Activated naive CD8-positive, alpha-beta T cell treated with anti-CD3 and anti-CD28 coated beads, Interleukin-2, amount 10 ng/mL, durations not matched to agents 7 days and 5 days (primary cell): ENCODE results near the gene CD101. TPM values are rescaled to one million over a fixed set of nuclear protein-coding genes. Genes with fewer than 3 reads are reported as not detected.

ENCODE experiments used
- ATAC-seq: fragments of 150-1000 bp; cut with Tn5 transposase; one replicate; pipeline ENCODE4 v1.10.0; 2021; ENCODE audit warnings: low read depth, moderate library complexity
- POLR2A ChIA-PET: fragments of 350-600 bp; sonication (Branson Sonifier 250); formaldehyde crosslinking; loops from one replicate; lab custom pipeline; 2021; ENCODE audit warnings: antibody characterized with exemption; lab: Charles Lee
- DNase-seq: peaks from one replicate; pipeline ENCODE4 v3.0.0; 2021
- H3K27ac Mint-ChIP-seq: one replicate; pipeline ENCODE4 v1.8.0; 2022; ENCODE audit warnings: mild to moderate bottlenecking, mixed read lengths
- H3K27me3 Mint-ChIP-seq: one replicate; pipeline ENCODE4 v1.8.0; 2022; ENCODE audit warnings: mild to moderate bottlenecking, moderate library complexity, mixed read lengths
- H3K36me3 Mint-ChIP-seq: one replicate; pipeline ENCODE4 v1.8.0; 2021; ENCODE audit warnings: mild to moderate bottlenecking, mixed read lengths
- H3K4me1 Mint-ChIP-seq: one replicate; pipeline ENCODE4 v1.8.0; 2021; ENCODE audit warnings: mixed read lengths
- H3K4me3 Mint-ChIP-seq: one replicate; pipeline ENCODE4 v1.8.0; 2022; ENCODE audit warnings: mild to moderate bottlenecking, moderate library complexity, mixed read lengths
- H3K9me3 Mint-ChIP-seq: one replicate; pipeline ENCODE4 v1.8.0; 2021; ENCODE audit warnings: mixed read lengths
- total RNA-seq, 2 experiments: library from RNA; stranded (reverse); gene quantifications; one replicate each; pipeline ENCODE4 v1.2.3, GENCODE V29; 2021

The CD101 gene
- total RNA-seq, 2 experiments from 2014 or later: 0.08 TPM; not detected in 1

DNA sequence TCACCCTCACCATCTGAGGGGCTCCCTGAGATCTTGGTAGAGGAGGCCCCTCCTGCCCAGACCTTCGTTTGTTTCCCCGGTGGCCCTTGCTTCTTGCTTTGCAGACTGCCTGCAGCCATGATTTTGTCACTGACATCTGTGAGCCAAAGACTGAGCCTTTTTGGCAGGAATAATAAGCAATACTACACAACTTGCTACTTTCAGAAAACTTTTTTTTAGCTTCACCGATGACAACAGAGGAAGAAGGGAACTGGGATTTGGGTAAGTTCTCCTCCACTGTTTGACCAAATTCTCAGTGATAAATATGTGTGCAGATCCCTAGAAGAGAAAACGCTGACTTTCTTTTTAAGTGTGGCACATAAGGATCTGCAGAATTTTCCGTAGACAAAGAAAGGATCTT, 11.7 kb upstream of the CD101 start:
- no peak for DNase-seq
- ATAC-seq: no peak
- Mint-ChIP-seq H3K4me1 (peaks cover 23% of the 10 kb centered on the region), H3K4me3 (no peak overlapping the region), H3K27ac (no peak overlapping the region), H3K36me3 (no peaks in the 10 kb centered on the region), H3K9me3 (peaks cover 1% of the 10 kb centered on the region), H3K27me3 (no peaks in the 10 kb centered on the region)
- POLR2A ChIA-PET: no interaction called here

- DNase-seq: no peak
- no peaks in the 10 kb centered on the region for H3K36me3 Mint-ChIP-seq
- H3K4me3 Mint-ChIP-seq: no peak overlapping the region
- H3K27me3 Mint-ChIP-seq: no peaks in the 10 kb centered on the region
- no peak for ATAC-seq
- H3K4me1 Mint-ChIP-seq: peaks cover 23% of the 10 kb centered on the region
- peaks cover 1% of the 10 kb centered on the region for H3K9me3 Mint-ChIP-seq
- POLR2A ChIA-PET: no interaction called here
- no peak overlapping the region for H3K27ac Mint-ChIP-seq
Observed at GRCh38 chr1:116990612-116991151, 10.9 kb upstream of the CD101 start.

DNA sequence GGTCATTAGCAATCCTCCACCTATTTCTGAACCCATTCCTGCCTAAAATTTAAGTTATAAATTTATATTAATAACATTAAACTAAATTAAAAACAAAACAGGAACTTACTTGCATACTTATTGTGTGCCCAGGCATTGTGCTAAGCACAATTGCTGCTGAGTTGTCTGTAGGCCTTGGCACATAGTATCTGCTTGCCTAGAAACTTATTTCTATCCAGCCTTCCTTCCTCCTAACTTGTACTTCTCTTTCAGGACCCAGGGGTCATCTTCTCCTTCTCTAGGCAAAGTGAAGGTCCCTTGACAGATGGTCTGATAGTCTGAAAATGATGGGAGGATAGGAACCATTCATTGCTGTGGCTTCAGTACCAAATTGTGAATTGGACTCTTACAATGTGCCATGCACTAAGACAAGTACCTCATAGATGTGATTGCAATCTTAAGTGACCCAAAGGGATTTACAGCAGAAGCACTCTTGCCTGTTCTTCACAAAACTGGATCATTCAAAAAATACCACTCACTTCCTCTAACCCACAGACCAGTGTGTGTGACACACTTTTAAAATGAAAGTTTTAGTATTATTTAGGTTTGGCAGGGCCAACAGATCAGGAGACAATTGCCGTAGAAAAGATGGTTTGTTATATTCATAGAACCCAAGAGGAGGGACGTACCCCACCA, 10.3 kb upstream of the CD101 start:
- POLR2A ChIA-PET: no interaction called here
- Mint-ChIP-seq H3K27me3 (no peaks in the 10 kb centered on the region), H3K4me1 (peaks cover 19% of the 10 kb centered on the region), H3K27ac (peak overlapping the region; percentile 15), H3K9me3 (peaks cover 1% of the 10 kb centered on the region), H3K36me3 (no peaks in the 10 kb centered on the region), H3K4me3 (peak overlapping the region; percentile 11)
- ATAC-seq (no peak), DNase-seq (no peak)

DNA sequence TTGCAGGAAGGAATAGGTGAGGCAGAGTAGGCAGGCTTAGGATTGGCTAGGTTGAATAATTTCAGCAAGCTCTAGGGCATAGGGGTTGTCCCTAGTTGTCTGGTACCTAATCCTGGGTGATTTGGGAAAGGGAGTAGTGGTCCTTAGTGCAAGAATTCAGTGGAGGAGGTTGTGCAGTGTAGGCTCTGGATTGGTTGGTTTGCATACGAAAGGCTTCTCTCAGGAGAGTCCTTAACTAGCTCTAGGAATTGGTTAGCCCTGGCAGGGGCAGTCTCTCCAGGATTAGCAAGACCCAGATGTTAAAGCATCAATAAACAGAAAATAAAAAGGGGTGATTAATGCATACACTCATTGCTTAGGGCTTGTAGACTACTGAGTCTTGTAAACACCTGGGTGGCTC, 9.6 kb upstream of the CD101 start:
- ATAC-seq: no peak
- H3K36me3 Mint-ChIP-seq: no peaks in the 10 kb centered on the region
- no peaks in the 10 kb centered on the region for H3K27me3 Mint-ChIP-seq
- peaks cover 12% of the 10 kb centered on the region for H3K4me1 Mint-ChIP-seq
- POLR2A ChIA-PET: no interaction called here
- peaks cover 1% of the 10 kb centered on the region for H3K9me3 Mint-ChIP-seq
- DNase-seq: no peak
- peak overlapping the region; percentile 15 for H3K27ac Mint-ChIP-seq
- H3K4me3 Mint-ChIP-seq: no peak overlapping the region

DNA sequence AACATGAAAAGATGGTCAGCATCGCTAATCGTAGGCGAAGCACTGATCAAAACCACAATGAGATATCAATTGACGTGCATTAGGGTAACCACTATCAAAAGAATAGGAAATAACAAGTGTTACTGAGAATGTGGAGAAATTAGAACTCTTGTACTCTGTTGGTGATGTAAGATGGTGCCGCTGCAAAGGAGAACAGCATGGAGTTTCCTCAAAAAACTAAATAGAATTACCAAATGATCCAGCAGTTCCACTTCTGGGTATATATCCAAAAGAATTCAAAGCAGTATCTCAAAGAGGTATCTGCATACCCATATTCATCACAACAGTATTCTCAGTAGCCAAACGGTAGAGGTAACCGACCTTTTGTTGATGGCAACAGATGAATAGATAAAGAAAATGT, 8.3 kb upstream of the CD101 start:
- Mint-ChIP-seq H3K9me3 (peaks cover 1% of the 10 kb centered on the region), H3K27ac (no peak overlapping the region), H3K36me3 (no peaks in the 10 kb centered on the region), H3K4me1 (peaks cover 6% of the 10 kb centered on the region), H3K4me3 (no peak overlapping the region), H3K27me3 (no peaks in the 10 kb centered on the region)
- DNase-seq (no peak), ATAC-seq (no peak)
- POLR2A ChIA-PET: no interaction called here

- DNase-seq (no peak), ATAC-seq (no peak)
- Mint-ChIP-seq H3K27ac (no peak overlapping the region), H3K27me3 (no peaks in the 10 kb centered on the region), H3K4me1 (peaks cover 6% of the 10 kb centered on the region), H3K9me3 (peaks cover 1% of the 10 kb centered on the region), H3K4me3 (no peak overlapping the region), H3K36me3 (no peaks in the 10 kb centered on the region)
- POLR2A ChIA-PET: no interaction called here
Observed at GRCh38 chr1:116994411-116994810, 7.1 kb upstream of the CD101 start.

DNA sequence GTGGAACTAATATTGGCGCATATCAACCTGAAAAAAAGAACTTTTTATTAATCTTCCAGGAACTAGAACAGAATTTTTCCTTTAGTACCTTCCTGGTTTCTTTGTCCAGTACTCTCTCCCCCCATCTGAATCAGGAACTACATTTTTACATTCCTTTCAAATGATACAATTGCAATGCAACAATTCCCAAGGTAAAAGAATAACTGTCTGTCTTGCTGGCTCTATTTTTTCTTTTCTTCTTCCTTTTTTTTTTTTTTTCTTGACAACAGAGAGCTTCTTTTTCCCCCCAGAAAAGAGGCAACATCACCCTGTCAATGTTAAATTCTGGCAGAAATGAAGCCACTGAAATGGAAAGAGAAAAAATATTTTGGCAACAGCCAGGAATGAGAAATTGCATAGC, 4.5 kb upstream of the CD101 start:
- H3K27me3 Mint-ChIP-seq: no peaks in the 10 kb centered on the region
- H3K9me3 Mint-ChIP-seq: peaks cover 1% of the 10 kb centered on the region
- no peaks in the 10 kb centered on the region for H3K36me3 Mint-ChIP-seq
- ATAC-seq (no peak), DNase-seq (no peak)
- POLR2A ChIA-PET: no interaction called here
- H3K4me1 Mint-ChIP-seq: peaks cover 7% of the 10 kb centered on the region
- no peak overlapping the region for H3K27ac Mint-ChIP-seq
- H3K4me3 Mint-ChIP-seq: no peak overlapping the region

DNA sequence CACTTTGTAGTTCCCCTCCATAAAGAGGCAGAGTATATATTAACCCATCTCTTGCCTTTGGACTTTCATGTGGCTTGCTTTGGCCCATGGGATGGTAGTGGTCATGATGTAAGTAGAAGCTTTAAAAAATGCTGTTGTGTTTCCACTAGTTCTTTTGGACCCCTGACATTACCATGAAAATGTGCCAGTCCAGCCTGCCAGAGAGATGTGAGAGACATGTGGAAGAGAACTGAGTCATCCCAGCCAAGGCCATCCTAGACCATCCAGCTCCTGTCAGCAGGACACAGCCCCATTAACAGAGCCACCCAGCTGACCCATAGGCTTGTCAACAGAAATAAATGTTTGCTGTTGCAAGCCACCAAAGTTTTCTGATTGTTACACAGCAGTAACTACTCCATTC, 3.9 kb upstream of the CD101 start:
- Mint-ChIP-seq H3K4me3 (no peak overlapping the region), H3K36me3 (peaks cover 2% of the 10 kb centered on the region), H3K9me3 (peaks cover 3% of the 10 kb centered on the region), H3K27ac (no peak overlapping the region), H3K27me3 (no peaks in the 10 kb centered on the region), H3K4me1 (peaks cover 9% of the 10 kb centered on the region)
- DNase-seq (no peak), ATAC-seq (no peak)
- POLR2A ChIA-PET: no interaction called here

DNA sequence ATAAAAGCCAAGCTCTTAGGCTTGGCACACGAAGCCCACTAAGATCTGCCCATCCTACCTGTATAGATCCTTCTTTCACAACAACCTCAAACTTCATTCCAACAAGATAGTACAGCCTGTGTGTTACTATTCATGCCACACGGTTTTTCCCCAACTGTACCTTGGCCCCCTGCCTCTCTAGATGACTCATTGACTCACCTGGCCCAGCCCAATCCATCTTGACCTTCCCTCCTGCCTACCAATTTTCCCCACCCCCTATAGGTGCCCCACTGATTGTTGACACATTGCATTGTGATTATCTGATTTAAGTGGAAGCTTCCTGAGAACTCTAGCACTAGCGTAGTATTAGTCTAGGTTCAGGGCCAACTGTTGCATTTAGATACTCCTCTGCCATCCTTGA, 2.0 kb upstream of the CD101 start:
- Mint-ChIP-seq H3K4me1 (peaks cover 12% of the 10 kb centered on the region), H3K4me3 (no peak overlapping the region), H3K27ac (no peak overlapping the region), H3K27me3 (no peaks in the 10 kb centered on the region), H3K9me3 (peaks cover 4% of the 10 kb centered on the region), H3K36me3 (peaks cover 5% of the 10 kb centered on the region)
- POLR2A ChIA-PET: no interaction called here
- ATAC-seq: no peak
- no peak for DNase-seq

GRCh38 chr1:117000142-117000541, 1.4 kb upstream of the CD101 start:
- no peak overlapping the region for H3K27ac Mint-ChIP-seq
- H3K4me3 Mint-ChIP-seq: no peak overlapping the region
- no peaks in the 10 kb centered on the region for H3K27me3 Mint-ChIP-seq
- H3K4me1 Mint-ChIP-seq: peaks cover 13% of the 10 kb centered on the region
- H3K36me3 Mint-ChIP-seq: peaks cover 5% of the 10 kb centered on the region
- POLR2A ChIA-PET: no interaction called here
- DNase-seq (no peak), ATAC-seq (no peak)
- H3K9me3 Mint-ChIP-seq: peaks cover 4% of the 10 kb centered on the region

GRCh38 chr1:117003223-117003875, 1.8 kb downstream of the CD101 start:
- peaks cover 5% of the 10 kb centered on the region for H3K36me3 Mint-ChIP-seq
- DNase-seq (no peak), ATAC-seq (no peak)
- peaks cover 5% of the 10 kb centered on the region for H3K9me3 Mint-ChIP-seq
- POLR2A ChIA-PET: no interaction called here
- H3K27ac Mint-ChIP-seq: no peak overlapping the region
- no peak overlapping the region for H3K4me3 Mint-ChIP-seq
- peaks cover 26% of the 10 kb centered on the region for H3K4me1 Mint-ChIP-seq
- H3K27me3 Mint-ChIP-seq: no peaks in the 10 kb centered on the region

GRCh38 chr1:117007719-117008013, 6.1 kb downstream of the CD101 start:
- Mint-ChIP-seq H3K27ac (no peak overlapping the region), H3K4me3 (no peak overlapping the region), H3K27me3 (no peaks in the 10 kb centered on the region), H3K36me3 (peaks cover 3% of the 10 kb centered on the region), H3K9me3 (peaks cover 4% of the 10 kb centered on the region), H3K4me1 (peaks cover 36% of the 10 kb centered on the region)
- no peak for DNase-seq
- ATAC-seq: no peak
- POLR2A ChIA-PET: interaction anchor here (0.8 to 1.0 kb wide), 3 partner anchors 21 to 125 kb away, joined by 3 to 4 read pairs (median 4); no protein-coding TSS in a partner anchor

DNA sequence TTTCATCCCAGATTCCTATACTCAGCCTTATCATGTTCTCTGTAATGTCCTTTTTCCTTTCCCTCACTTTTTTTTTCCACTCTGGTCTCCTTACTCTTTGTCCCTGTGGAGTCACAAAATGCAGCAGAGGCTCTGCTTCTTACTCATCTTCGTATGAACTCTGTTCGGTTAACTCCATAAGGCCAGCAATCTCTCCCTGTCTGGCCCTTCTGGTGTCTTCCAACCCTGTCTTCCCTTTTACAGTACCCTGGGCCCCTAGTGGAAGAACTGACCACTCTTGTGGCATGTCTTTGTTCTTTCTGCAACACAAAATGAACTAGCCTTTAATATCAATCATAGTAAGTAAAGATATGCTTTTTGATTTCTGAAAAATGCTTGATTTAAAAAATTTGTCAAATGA, 7.1 kb downstream of the CD101 start:
- ATAC-seq (no peak), DNase-seq (no peak)
- Mint-ChIP-seq H3K36me3 (no peaks in the 10 kb centered on the region), H3K27ac (peak overlapping the region; percentile 70), H3K9me3 (peaks cover 2% of the 10 kb centered on the region), H3K4me3 (peak overlapping the region; percentile 43), H3K27me3 (no peaks in the 10 kb centered on the region), H3K4me1 (peaks cover 35% of the 10 kb centered on the region)
- POLR2A ChIA-PET: interaction anchor here (1.0 kb wide), 1 partner anchor 22 kb away, joined by 8 read pairs; no protein-coding TSS in a partner anchor

GRCh38 chr1:117009132-117009531, 7.6 kb downstream of the CD101 start:
- Mint-ChIP-seq H3K27ac (peak overlapping the region; percentile 83), H3K27me3 (no peaks in the 10 kb centered on the region), H3K9me3 (peaks cover 2% of the 10 kb centered on the region), H3K36me3 (no peaks in the 10 kb centered on the region), H3K4me3 (peak overlapping the region; percentile 49), H3K4me1 (peaks cover 35% of the 10 kb centered on the region)
- ATAC-seq: peak; percentile 86
- peak; percentile 37 for DNase-seq
- POLR2A ChIA-PET: interaction anchor here (0.7 to 1.0 kb wide), 2 partner anchors 22 to 39 kb away, joined by 3 to 8 read pairs; no protein-coding TSS in a partner anchor
